ENCODE measurements around the gene PARD3. TPM values are rescaled to one million over a fixed set of nuclear protein-coding genes. Genes with fewer than 3 reads are reported as not detected.

The PARD3 gene
- total and polyA plus RNA-seq, 2 donors from 2014 or later, result 21.1 to 47.5 TPM

- no peak for DNase-seq
- Histone ChIP-seq H3K9ac (ENCODE audit: low read length in 3 of 3) (no peak overlapping the region), H3K27me3 (ENCODE audit: control insufficient read depth, insufficient read depth, low read length) (no peaks in the 10 kb centered on the region), H3K4me3 (ENCODE audit: low read length in 3 of 3) (no peak overlapping the region), H3K27ac (ENCODE audit: low read depth in 2 of 2, low read length in 2 of 2) (no peak overlapping the region), H3K4me1 (ENCODE audit: control insufficient read depth in 2 of 3, insufficient read depth in 2 of 3, low read depth in 1 of 3, low read length in 3 of 3) (peaks cover 0 to 11% (median 0%) of the 10 kb centered on the region in 3 donors), H3K9me3 (ENCODE audit: control insufficient read depth in 2 of 3, insufficient read depth in 1 of 3, low read length in 3 of 3) (no peaks in the 10 kb centered on the region), H3K36me3 (ENCODE audit: control insufficient read depth in 2 of 3, insufficient read depth in 3 of 3, low read length in 3 of 3) (no peaks in the 10 kb centered on the region)
- no peak for FAIRE-seq
- intact Hi-C loops (cut with DNase I), result no loop called here
- TF ChIP-seq, protein P1, sequence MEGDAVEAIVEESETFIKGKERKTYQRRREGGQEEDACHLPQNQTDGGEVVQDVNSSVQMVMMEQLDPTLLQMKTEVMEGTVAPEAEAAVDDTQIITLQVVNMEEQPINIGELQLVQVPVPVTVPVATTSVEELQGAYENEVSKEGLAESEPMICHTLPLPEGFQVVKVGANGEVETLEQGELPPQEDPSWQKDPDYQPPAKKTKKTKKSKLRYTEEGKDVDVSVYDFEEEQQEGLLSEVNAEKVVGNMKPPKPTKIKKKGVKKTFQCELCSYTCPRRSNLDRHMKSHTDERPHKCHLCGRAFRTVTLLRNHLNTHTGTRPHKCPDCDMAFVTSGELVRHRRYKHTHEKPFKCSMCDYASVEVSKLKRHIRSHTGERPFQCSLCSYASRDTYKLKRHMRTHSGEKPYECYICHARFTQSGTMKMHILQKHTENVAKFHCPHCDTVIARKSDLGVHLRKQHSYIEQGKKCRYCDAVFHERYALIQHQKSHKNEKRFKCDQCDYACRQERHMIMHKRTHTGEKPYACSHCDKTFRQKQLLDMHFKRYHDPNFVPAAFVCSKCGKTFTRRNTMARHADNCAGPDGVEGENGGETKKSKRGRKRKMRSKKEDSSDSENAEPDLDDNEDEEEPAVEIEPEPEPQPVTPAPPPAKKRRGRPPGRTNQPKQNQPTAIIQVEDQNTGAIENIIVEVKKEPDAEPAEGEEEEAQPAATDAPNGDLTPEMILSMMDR (IDR thresholded peaks at IDR 0.05; ENCODE audit: borderline replicate concordance, extremely low read depth, insufficient read depth), result no peak
Measured at GRCh38 chr10:34434119-34434594, 380.9 kb downstream of the PARD3 start.

DNA sequence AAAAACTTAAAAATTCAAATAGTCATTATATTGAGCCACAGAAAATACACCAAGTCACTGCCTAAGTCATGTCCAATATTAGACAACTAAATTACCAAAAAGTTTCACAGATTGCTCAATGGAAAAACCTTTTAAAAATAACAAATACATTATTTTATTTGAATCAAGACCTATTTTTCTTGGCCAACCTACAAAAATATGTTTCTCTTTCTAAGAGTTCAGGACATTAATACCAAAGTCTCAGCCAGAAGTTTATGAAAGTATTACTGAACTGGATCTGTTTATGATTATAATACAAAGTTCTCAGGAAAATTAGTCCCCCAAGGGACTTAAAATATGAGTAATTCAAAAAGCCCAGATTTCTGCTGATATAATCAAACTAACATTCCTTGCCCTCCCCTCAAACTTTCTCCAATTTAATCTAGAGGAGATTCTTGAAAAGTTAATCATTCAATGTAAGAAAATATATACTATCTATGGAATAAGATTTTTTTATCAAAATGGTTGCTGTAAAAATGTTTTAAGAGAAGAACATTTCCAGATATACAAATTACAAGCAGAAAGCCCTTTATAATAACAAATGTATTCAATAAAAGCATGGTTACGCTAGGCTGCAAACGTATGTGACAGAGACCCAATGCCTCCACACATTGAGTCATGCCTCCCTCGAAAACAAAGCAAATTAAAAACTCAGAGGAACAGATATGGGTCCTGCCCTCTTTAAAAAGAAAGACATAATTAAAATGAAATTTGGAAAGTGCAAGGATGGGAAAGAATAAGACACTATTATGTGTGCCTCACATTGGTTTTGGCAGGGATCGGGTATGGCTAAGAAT, 381.6 kb downstream of the PARD3 start:
- H3K9me3 ChIP-seq (ENCODE audit: control insufficient read depth in 2 of 3, insufficient read depth in 1 of 3, low read length in 3 of 3), result no peaks in the 10 kb centered on the region
- H3K27ac ChIP-seq (ENCODE audit: low read depth in 2 of 2, low read length in 2 of 2), result no peak overlapping the region
- no peaks in the 10 kb centered on the region for H3K36me3 ChIP-seq (ENCODE audit: control insufficient read depth in 2 of 3, insufficient read depth in 3 of 3, low read length in 3 of 3)
- H3K27me3 ChIP-seq (ENCODE audit: control insufficient read depth, insufficient read depth, low read length), result no peaks in the 10 kb centered on the region
- DNase-seq, result peak in 1 of 5 donors; percentile 23
- no peak overlapping the region for H3K4me3 ChIP-seq (ENCODE audit: low read length in 3 of 3)
- no peak overlapping the region for H3K9ac ChIP-seq (ENCODE audit: low read length in 3 of 3)
- peak; percentile 82 for FAIRE-seq
- intact Hi-C loops (cut with DNase I), result no loop called here
- TF ChIP-seq, protein P1 (IDR thresholded peaks at IDR 0.05; ENCODE audit: borderline replicate concordance, extremely low read depth, insufficient read depth), result no peak
- H3K4me1 ChIP-seq (ENCODE audit: control insufficient read depth in 2 of 3, insufficient read depth in 2 of 3, low read depth in 1 of 3, low read length in 3 of 3), result peaks cover 0 to 7% (median 0%) of the 10 kb centered on the region in 3 donors

DNA sequence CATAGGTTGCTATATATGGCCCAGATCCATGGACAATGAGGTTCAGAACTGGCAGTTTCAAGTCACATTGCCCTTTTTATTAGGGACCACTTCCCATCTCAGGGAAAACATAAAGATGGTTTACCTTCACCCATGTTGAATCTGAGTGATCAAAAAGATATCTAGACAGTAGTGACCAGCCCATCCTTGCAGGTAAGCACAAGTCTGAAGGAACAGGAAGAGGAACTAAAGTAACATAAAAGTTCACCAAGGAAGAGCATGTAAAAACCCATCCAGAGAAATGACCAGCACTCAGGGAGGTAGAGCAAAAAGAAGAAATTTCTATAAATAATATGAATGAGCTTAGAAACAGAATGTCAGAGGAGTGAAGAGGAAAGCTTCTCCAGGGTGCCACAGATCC, 382.5 kb downstream of the PARD3 start:
- H3K4me3 ChIP-seq (ENCODE audit: low read length in 3 of 3), result no peak overlapping the region
- no peak for FAIRE-seq
- DNase-seq, result no peak
- H3K9ac ChIP-seq (ENCODE audit: low read length in 3 of 3), result no peak overlapping the region
- no peaks in the 10 kb centered on the region for H3K36me3 ChIP-seq (ENCODE audit: control insufficient read depth in 2 of 3, insufficient read depth in 3 of 3, low read length in 3 of 3)
- intact Hi-C loops (cut with DNase I), result no loop called here
- peaks cover 0 to 7% (median 0%) of the 10 kb centered on the region in 3 donors for H3K4me1 ChIP-seq (ENCODE audit: control insufficient read depth in 2 of 3, insufficient read depth in 2 of 3, low read depth in 1 of 3, low read length in 3 of 3)
- TF ChIP-seq, protein P1 (IDR thresholded peaks at IDR 0.05; ENCODE audit: borderline replicate concordance, extremely low read depth, insufficient read depth), result no peak
- no peaks in the 10 kb centered on the region for H3K9me3 ChIP-seq (ENCODE audit: control insufficient read depth in 2 of 3, insufficient read depth in 1 of 3, low read length in 3 of 3)
- no peak overlapping the region for H3K27ac ChIP-seq (ENCODE audit: low read depth in 2 of 2, low read length in 2 of 2)
- no peaks in the 10 kb centered on the region for H3K27me3 ChIP-seq (ENCODE audit: control insufficient read depth, insufficient read depth, low read length)

Data from kidney (tissue), 14 donors.